Peyer's patch (tissue), 4 donors: ENCODE results near the gene IRF5.

Source experiments
- CTCF ChIP-seq, 6 experiments: fragments of 450-650 bp in 4 of 6; fragments of 200-600 bp in 2 of 6; sonication (generic) in 1 of 6; IDR thresholded peaks; one replicate each; pipeline ENCODE4 v1.5.1; 2017 to 2019; ENCODE audit warnings: antibody characterized with exemption in 6 of 6, mild to moderate bottlenecking in 3 of 6, moderate library complexity in 1 of 6
- POLR2A ChIP-seq, 2 donors: fragments of 450-650 bp; IDR thresholded peaks; one replicate each; pipeline ENCODE4 v1.5.1; 2017; ENCODE audit warnings: antibody characterized with exemption in 2 of 2, mild to moderate bottlenecking in 2 of 2, moderate library complexity in 2 of 2

GRCh38 chr7:128989961-128990360 is 52.2 kb downstream of the IRF5 start:
- TF ChIP-seq CTCF (IDR thresholded peaks at IDR 0.05) (no peak), POLR2A (IDR thresholded peaks at IDR 0.05) (no peak)
